CD4-positive, alpha-beta T cell (primary cell): Measurements from ENCODE around the gene CTNNA2. TPM values are rescaled to one million over a fixed set of nuclear protein-coding genes. Genes with fewer than 3 reads are reported as not detected.

ENCODE experiments used
- ATAC-seq: fragments of 200-7000 bp; cut with Tn5 transposase; one replicate; pipeline ENCODE4 v1.10.0; 2022; ENCODE audit warnings: mild to moderate bottlenecking; ENCODE audit not compliant: poor library complexity
- CTCF ChIA-PET: fragments of 350-600 bp; sonication (Branson Sonifier 250); formaldehyde crosslinking; loops from one replicate; lab custom pipeline; 2021; ENCODE audit warnings: antibody characterized with exemption, inconsistent platforms; lab: Charles Lee
- POLR2A ChIA-PET: fragments of 350-600 bp; sonication (Branson Sonifier 250); formaldehyde crosslinking; loops from one replicate; lab custom pipeline; 2021; ENCODE audit warnings: antibody characterized with exemption, inconsistent platforms; lab: Charles Lee
- DNase-seq, 14 experiments: peaks; one replicate each; pipeline ENCODE4 v3.0.0-alpha.2; 2013 to 2020; ENCODE audit warnings: mixed read lengths in 2 of 14
- H3K27ac ChIP-seq, 2 donors: one replicate each; pipeline versions ENCODE4 v1.5.1 to v1.7.0; 2013; ENCODE audit warnings: low read length in 2 of 2, low read depth in 1 of 2, mild to moderate bottlenecking in 1 of 2
- H3K27me3 ChIP-seq, 2 experiments: 1 replicate in 1 of 2; 2 replicates in 1 of 2; pipeline versions ENCODE4 v1.6.1 to v1.7.0; 2013; ENCODE audit warnings: low read length in 2 of 2, control low read depth in 1 of 2, mild to moderate bottlenecking in 1 of 2, moderate library complexity in 1 of 2; ENCODE audit not compliant: insufficient read depth in 2 of 2, control insufficient read depth in 1 of 2
- H3K36me3 ChIP-seq: one replicate; pipeline ENCODE4 v1.6.1; 2013; ENCODE audit warnings: low read length, control low read depth; ENCODE audit not compliant: insufficient read depth
- H3K4me1 ChIP-seq: one replicate; pipeline ENCODE4 v1.6.1; 2013; ENCODE audit warnings: low read length, control low read depth; ENCODE audit not compliant: insufficient read depth
- H3K4me3 ChIP-seq: one replicate; pipeline ENCODE4 v1.5.1; 2013; ENCODE audit warnings: mild to moderate bottlenecking, low read length, moderate library complexity
- H3K9me3 ChIP-seq, 2 experiments: 1 replicate in 1 of 2; 2 replicates in 1 of 2; pipeline versions ENCODE4 v1.6.1 to v1.7.0; 2013; ENCODE audit warnings: low read length in 2 of 2, mild to moderate bottlenecking in 2 of 2, control low read depth in 1 of 2, moderate library complexity in 1 of 2; ENCODE audit not compliant: control insufficient read depth in 1 of 2, insufficient read depth in 1 of 2
- H3K27ac Mint-ChIP-seq: one replicate; pipeline ENCODE4 v1.8.0; 2020; ENCODE audit warnings: mixed read lengths
- H3K27me3 Mint-ChIP-seq: one replicate; pipeline ENCODE4 v1.8.0; 2021; ENCODE audit warnings: mixed read lengths
- H3K36me3 Mint-ChIP-seq: one replicate; pipeline ENCODE4 v1.8.0; 2021; ENCODE audit warnings: low read depth, mixed read lengths
- H3K4me1 Mint-ChIP-seq: one replicate; pipeline ENCODE4 v1.8.0; 2021; ENCODE audit warnings: low read depth, mixed read lengths
- H3K4me3 Mint-ChIP-seq: one replicate; pipeline ENCODE4 v1.8.0; 2020; ENCODE audit warnings: mild to moderate bottlenecking, mixed read lengths
- H3K9me3 Mint-ChIP-seq: one replicate; pipeline ENCODE4 v1.8.0; 2020; ENCODE audit warnings: mixed read lengths
- intact Hi-C, 2 experiments: fragments of 100-400 bp; cut with DNase I in 1 of 2; cut with micrococcal nuclease in 1 of 2; formaldehyde crosslinking; loops; one replicate each; pipeline versions ENCODE4 v1.15.1 to v1.9.0; 2023 to 2025; cut with DNase I, micrococcal nuclease
- total RNA-seq, 174 experiments: library from RNA in 2 of 174; stranded (reverse) in 2 of 174; gene quantifications; one replicate each; pipeline ENCODE4 v1.2.3 and lab custom pipeline; 2021 to 2026
- TF ChIP-seq, protein P1 (sequence below): fragments of 200-600 bp; IDR thresholded peaks from one replicate; pipeline ENCODE4 v1.8.0; 2022; ENCODE audit warnings: antibody characterized with exemption, mild to moderate bottlenecking

CTNNA2 gene
- total RNA-seq, 2 experiments from 2014 or later: not detected

DNA sequence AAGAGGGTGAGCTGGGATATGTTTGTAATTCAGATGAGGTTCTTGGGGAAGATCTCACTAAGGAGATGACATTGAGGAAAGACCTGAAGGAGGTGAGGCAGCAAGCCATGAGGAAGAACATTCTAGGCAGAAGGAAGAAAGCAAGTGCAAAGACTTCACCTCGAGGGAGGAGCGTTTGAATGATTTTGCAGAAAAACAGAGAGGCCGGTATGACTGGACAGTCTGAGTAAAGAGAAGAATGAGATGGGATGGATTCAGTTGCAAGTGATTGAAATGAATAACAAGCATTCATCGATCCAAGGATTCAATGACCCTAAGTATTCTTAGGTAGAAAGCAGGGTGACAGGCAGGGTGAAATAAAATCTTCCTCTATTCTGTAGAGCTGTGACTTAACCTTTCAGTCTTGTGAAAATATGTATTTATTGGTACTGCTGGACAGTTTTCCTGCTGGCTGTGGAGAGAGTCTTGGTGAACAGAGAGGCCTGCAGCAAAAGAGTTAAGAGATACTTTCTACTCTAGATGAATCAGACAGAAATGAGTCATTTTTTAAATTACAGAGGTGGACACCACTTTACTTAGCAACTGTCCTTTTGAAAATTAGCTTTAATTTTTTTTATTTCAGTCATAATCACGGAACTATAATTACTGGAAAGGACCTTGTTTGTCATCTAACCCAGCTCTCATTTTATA is 513.3 kb downstream of the CTNNA2 start:
- peaks cover 3% of the 10 kb centered on the region for H3K9me3 Mint-ChIP-seq

DNA sequence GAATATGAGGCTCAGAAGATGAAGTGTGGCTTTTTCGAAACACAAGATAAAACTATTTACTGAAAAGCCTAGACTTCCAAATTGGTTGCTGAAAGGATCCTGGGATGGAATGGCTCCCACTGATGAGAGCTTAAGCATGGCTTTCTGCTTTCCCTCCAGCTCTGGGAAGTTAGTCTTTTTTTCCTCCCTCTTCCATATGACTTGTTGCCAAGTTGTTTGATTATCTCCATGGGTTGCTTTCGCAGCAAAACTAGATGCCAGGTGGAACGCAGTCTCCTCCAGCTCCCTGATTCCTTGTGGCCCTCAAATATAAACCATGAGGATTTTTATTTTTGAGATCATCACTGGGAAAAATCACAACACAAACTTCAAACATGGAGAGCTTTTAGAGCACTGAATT is 515.2 kb downstream of the CTNNA2 start:
- no peaks in the 10 kb centered on the region for H3K27me3 Mint-ChIP-seq
- Histone ChIP-seq H3K27me3 (no peaks in the 10 kb centered on the region), H3K9me3 (peaks cover 0 to 13% of the 10 kb centered on the region in 2 experiments), H3K4me3 (no peak overlapping the region), H3K27ac (no peak overlapping the region), H3K4me1 (no peaks in the 10 kb centered on the region), H3K36me3 (no peaks in the 10 kb centered on the region)
- H3K27ac Mint-ChIP-seq: no peak overlapping the region
- ChIA-PET POLR2A (no interaction called here), CTCF (no interaction called here)
- no peaks in the 10 kb centered on the region for H3K4me1 Mint-ChIP-seq
- DNase-seq (no peak), ATAC-seq (no peak)
- H3K36me3 Mint-ChIP-seq: no peaks in the 10 kb centered on the region
- TF ChIP-seq, protein P1, sequence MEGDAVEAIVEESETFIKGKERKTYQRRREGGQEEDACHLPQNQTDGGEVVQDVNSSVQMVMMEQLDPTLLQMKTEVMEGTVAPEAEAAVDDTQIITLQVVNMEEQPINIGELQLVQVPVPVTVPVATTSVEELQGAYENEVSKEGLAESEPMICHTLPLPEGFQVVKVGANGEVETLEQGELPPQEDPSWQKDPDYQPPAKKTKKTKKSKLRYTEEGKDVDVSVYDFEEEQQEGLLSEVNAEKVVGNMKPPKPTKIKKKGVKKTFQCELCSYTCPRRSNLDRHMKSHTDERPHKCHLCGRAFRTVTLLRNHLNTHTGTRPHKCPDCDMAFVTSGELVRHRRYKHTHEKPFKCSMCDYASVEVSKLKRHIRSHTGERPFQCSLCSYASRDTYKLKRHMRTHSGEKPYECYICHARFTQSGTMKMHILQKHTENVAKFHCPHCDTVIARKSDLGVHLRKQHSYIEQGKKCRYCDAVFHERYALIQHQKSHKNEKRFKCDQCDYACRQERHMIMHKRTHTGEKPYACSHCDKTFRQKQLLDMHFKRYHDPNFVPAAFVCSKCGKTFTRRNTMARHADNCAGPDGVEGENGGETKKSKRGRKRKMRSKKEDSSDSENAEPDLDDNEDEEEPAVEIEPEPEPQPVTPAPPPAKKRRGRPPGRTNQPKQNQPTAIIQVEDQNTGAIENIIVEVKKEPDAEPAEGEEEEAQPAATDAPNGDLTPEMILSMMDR: no peak
- intact Hi-C loops: no loop called here
- H3K4me3 Mint-ChIP-seq: no peak overlapping the region
- peaks cover 5% of the 10 kb centered on the region for H3K9me3 Mint-ChIP-seq

More for the DNA sequence above, 513.3 kb downstream of the CTNNA2 start:
- POLR2A ChIA-PET: no interaction called here
- no peak overlapping the region for H3K27ac ChIP-seq
- H3K27ac Mint-ChIP-seq: no peak overlapping the region
- CTCF ChIA-PET: interaction anchor here (0.6 kb wide), 1 partner anchor 311 kb away, joined by 4 read pairs; no protein-coding TSS in a partner anchor
- H3K9me3 ChIP-seq: peaks cover 0 to 13% of the 10 kb centered on the region in 2 experiments
- no peak overlapping the region for H3K4me3 ChIP-seq
- no peaks in the 10 kb centered on the region for H3K36me3 Mint-ChIP-seq
- H3K27me3 Mint-ChIP-seq: no peaks in the 10 kb centered on the region
- no peak overlapping the region for H3K4me3 Mint-ChIP-seq
- no peak for DNase-seq
- H3K4me1 ChIP-seq: no peaks in the 10 kb centered on the region
- H3K4me1 Mint-ChIP-seq: no peaks in the 10 kb centered on the region
- TF ChIP-seq, protein P1: no peak
- H3K27me3 ChIP-seq: no peaks in the 10 kb centered on the region
- no peaks in the 10 kb centered on the region for H3K36me3 ChIP-seq
- no peak for ATAC-seq
- intact Hi-C loops: no loop called here

DNA sequence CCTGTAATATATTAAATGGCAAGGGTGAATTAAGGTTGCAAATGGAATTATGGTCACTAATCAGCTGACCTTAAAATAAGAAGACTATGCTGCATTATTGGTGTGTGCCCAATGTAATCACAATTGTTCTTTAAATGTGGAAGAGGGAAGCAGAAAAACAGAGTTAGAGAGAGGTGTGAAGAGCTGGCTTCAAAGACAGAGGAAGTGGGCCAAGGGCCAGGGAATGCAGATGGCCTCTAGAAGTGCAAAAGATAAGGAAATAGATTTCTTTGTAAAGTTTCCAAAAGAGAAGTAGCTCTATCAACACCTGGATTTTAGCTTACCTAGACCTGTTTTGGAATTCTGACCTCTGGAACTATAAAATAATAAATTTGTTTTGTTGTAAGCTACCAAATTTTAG is 515.7 kb downstream of the CTNNA2 start:
- Histone ChIP-seq H3K4me3 (no peak overlapping the region), H3K27ac (no peak overlapping the region), H3K36me3 (no peaks in the 10 kb centered on the region), H3K4me1 (no peaks in the 10 kb centered on the region), H3K27me3 (no peaks in the 10 kb centered on the region), H3K9me3 (peaks cover 0 to 13% of the 10 kb centered on the region in 2 experiments)
- no peak for DNase-seq
- no peaks in the 10 kb centered on the region for H3K36me3 Mint-ChIP-seq
- no peak for ATAC-seq
- intact Hi-C loops: no loop called here
- ChIA-PET POLR2A (no interaction called here), CTCF (no interaction called here)
- no peaks in the 10 kb centered on the region for H3K27me3 Mint-ChIP-seq
- no peak overlapping the region for H3K4me3 Mint-ChIP-seq
- TF ChIP-seq, protein P1: no peak
- peaks cover 6% of the 10 kb centered on the region for H3K9me3 Mint-ChIP-seq
- no peak overlapping the region for H3K27ac Mint-ChIP-seq
- no peaks in the 10 kb centered on the region for H3K4me1 Mint-ChIP-seq
